DND-41 (cell line): ENCODE measurements around the gene NF2.

Source experiments
- EZH2 ChIP-seq: IDR thresholded peaks from 3 replicates; pipeline ENCODE4 v1.6.1; 2012; ENCODE audit warnings: borderline replicate concordance, low read depth, mild to moderate bottlenecking, moderate library complexity, low read length, inconsistent platforms; ENCODE audit not compliant: severe bottlenecking
- TF ChIP-seq, protein P1 (sequence below): IDR thresholded peaks from 2 replicates; pipeline ENCODE4 v1.5.1; 2012; ENCODE audit warnings: borderline replicate concordance, low read length, moderate library complexity, mild to moderate bottlenecking; ENCODE audit not compliant: poor library complexity, severe bottlenecking; ENCODE audit errors: extremely low read depth

GRCh38 chr22:29654882-29655281 lies 51.4 kb downstream of the NF2 start:
- TF ChIP-seq, protein P1, sequence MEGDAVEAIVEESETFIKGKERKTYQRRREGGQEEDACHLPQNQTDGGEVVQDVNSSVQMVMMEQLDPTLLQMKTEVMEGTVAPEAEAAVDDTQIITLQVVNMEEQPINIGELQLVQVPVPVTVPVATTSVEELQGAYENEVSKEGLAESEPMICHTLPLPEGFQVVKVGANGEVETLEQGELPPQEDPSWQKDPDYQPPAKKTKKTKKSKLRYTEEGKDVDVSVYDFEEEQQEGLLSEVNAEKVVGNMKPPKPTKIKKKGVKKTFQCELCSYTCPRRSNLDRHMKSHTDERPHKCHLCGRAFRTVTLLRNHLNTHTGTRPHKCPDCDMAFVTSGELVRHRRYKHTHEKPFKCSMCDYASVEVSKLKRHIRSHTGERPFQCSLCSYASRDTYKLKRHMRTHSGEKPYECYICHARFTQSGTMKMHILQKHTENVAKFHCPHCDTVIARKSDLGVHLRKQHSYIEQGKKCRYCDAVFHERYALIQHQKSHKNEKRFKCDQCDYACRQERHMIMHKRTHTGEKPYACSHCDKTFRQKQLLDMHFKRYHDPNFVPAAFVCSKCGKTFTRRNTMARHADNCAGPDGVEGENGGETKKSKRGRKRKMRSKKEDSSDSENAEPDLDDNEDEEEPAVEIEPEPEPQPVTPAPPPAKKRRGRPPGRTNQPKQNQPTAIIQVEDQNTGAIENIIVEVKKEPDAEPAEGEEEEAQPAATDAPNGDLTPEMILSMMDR, result no peak
- TF ChIP-seq EZH2, result no peak
